ENCODE results near the gene DKK1. TPM values are rescaled to one million over a fixed set of nuclear protein-coding genes. Genes with fewer than 3 reads are reported as not detected.

Gene DKK1
- total and polyA plus RNA-seq, 4 donors: 0.08 to 1.1 (median 0.20) TPM; not detected in 1

- H3K27ac ChIP-seq (ENCODE audit: low read depth in 1 of 2, low read length in 2 of 2): no peak overlapping the region
- H3K27me3 ChIP-seq (ENCODE audit: control insufficient read depth in 4 of 4, insufficient read depth in 4 of 4, low read length in 3 of 4): no peaks in the 10 kb centered on the region
- H3K36me3 ChIP-seq (ENCODE audit: control insufficient read depth in 4 of 4, insufficient read depth in 3 of 4, low read depth in 1 of 4, low read length in 3 of 4): no peaks in the 10 kb centered on the region
- WGBS: 68% methylated on average over 1 of the region's 1 CpG
- no peak for TF ChIP-seq TAF1 (conservative IDR thresholded peaks at IDR 0.05)
- TF ChIP-seq FOXA1 (IDR thresholded peaks at IDR 0.05): no peak
- TF ChIP-seq RAD21 (IDR thresholded peaks at IDR 0.05): no peak
- TF ChIP-seq FOXA2 (IDR thresholded peaks at IDR 0.05): no peak
- no peak for TF ChIP-seq SP1 (IDR thresholded peaks at IDR 0.05)
- no peak overlapping the region for H3K9ac ChIP-seq (ENCODE audit: low read depth in 1 of 2, low read length in 2 of 2)
- no peaks in the 10 kb centered on the region for H3K4me1 ChIP-seq (ENCODE audit: control insufficient read depth in 4 of 4, insufficient read depth in 4 of 4, low read length in 3 of 4)
- DNase-seq (ENCODE audit: low spot score): no peak
- H3K4me3 ChIP-seq (ENCODE audit: low read depth in 1 of 3, low read length in 3 of 3): no peak overlapping the region
- no peaks in the 10 kb centered on the region for H3K9me3 ChIP-seq (ENCODE audit: control insufficient read depth in 4 of 4, low read length in 3 of 4)
Observed at GRCh38 chr10:52335665-52336064, 21.6 kb downstream of the DKK1 start.

DNA sequence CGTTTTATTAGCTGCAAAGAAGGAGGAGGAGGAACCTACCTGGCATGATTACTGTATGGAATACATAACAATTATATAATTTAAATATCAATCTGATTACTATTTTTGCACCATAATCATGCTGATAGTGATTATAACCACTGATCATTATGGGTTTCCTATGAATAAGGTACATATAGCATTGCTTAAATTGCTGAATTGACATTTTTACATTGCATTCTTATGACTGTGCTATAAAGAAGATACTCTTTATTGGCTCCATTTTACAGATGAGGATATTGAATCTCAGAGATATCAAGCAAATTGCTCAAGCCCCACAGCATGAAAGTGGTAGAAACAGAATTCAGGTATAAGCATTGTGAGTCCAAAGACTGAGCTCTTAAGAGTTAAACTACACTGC lies 23.1 kb downstream of the DKK1 start:
- no peak overlapping the region for H3K4me3 ChIP-seq (ENCODE audit: low read depth in 1 of 3, low read length in 3 of 3)
- H3K27ac ChIP-seq (ENCODE audit: low read depth in 1 of 2, low read length in 2 of 2): no peak overlapping the region
- H3K9me3 ChIP-seq (ENCODE audit: control insufficient read depth in 4 of 4, low read length in 3 of 4): no peaks in the 10 kb centered on the region
- H3K9ac ChIP-seq (ENCODE audit: low read depth in 1 of 2, low read length in 2 of 2): no peak overlapping the region
- no peaks in the 10 kb centered on the region for H3K36me3 ChIP-seq (ENCODE audit: control insufficient read depth in 4 of 4, insufficient read depth in 3 of 4, low read depth in 1 of 4, low read length in 3 of 4)
- H3K27me3 ChIP-seq (ENCODE audit: control insufficient read depth in 4 of 4, insufficient read depth in 4 of 4, low read length in 3 of 4): peaks cover 0 to 3% (median 1%) of the 10 kb centered on the region in 4 donors
- WGBS: 68% methylated on average over 1 of the region's 1 CpG
- DNase-seq (ENCODE audit: low spot score): no peak
- TF ChIP-seq HNF4G (IDR thresholded peaks at IDR 0.05) (no peak), SP1 (IDR thresholded peaks at IDR 0.05) (no peak), EGR1 (IDR thresholded peaks at IDR 0.05; ENCODE audit: low read depth in 2 of 2) (no peak), MAX (IDR thresholded peaks at IDR 0.05) (no peak), GABPA (IDR thresholded peaks at IDR 0.05 in 1 of 2, conservative IDR thresholded peaks at IDR 0.05 in 1 of 2) (no peak), RXRA (IDR thresholded peaks at IDR 0.05) (no peak), REST (IDR thresholded peaks at IDR 0.05) (no peak), TAF1 (conservative IDR thresholded peaks at IDR 0.05) (no peak), FOXA2 (IDR thresholded peaks at IDR 0.05) (no peak), ZBTB33 (IDR thresholded peaks at IDR 0.05) (no peak), RAD21 (IDR thresholded peaks at IDR 0.05) (no peak), YY1 (IDR thresholded peaks at IDR 0.05) (no peak), NR2F2 (IDR thresholded peaks at IDR 0.05) (no peak), FOXA1 (IDR thresholded peaks at IDR 0.05) (no peak)
- TF ChIP-seq, protein P1, sequence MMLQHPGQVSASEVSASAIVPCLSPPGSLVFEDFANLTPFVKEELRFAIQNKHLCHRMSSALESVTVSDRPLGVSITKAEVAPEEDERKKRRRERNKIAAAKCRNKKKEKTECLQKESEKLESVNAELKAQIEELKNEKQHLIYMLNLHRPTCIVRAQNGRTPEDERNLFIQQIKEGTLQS (IDR thresholded peaks at IDR 0.05): no peak
- TF ChIP-seq, protein P2, sequence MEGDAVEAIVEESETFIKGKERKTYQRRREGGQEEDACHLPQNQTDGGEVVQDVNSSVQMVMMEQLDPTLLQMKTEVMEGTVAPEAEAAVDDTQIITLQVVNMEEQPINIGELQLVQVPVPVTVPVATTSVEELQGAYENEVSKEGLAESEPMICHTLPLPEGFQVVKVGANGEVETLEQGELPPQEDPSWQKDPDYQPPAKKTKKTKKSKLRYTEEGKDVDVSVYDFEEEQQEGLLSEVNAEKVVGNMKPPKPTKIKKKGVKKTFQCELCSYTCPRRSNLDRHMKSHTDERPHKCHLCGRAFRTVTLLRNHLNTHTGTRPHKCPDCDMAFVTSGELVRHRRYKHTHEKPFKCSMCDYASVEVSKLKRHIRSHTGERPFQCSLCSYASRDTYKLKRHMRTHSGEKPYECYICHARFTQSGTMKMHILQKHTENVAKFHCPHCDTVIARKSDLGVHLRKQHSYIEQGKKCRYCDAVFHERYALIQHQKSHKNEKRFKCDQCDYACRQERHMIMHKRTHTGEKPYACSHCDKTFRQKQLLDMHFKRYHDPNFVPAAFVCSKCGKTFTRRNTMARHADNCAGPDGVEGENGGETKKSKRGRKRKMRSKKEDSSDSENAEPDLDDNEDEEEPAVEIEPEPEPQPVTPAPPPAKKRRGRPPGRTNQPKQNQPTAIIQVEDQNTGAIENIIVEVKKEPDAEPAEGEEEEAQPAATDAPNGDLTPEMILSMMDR (IDR thresholded peaks at IDR 0.05; ENCODE audit: low read depth, low read length, missing input control): no peak
- H3K4me1 ChIP-seq (ENCODE audit: control insufficient read depth in 4 of 4, insufficient read depth in 4 of 4, low read length in 3 of 4): no peaks in the 10 kb centered on the region
